Skeletal muscle satellite cell (primary cell): ENCODE measurements around the gene SPEF1.

ENCODE experiments used
- H3K27me3 ChIP-seq: 2 replicates; pipeline ENCODE4 v1.7.0; 2013; ENCODE audit warnings: low read length; ENCODE audit not compliant: control insufficient read depth, insufficient read depth
- H3K36me3 ChIP-seq: 2 replicates; pipeline ENCODE4 v1.7.0; 2013; ENCODE audit warnings: mild to moderate bottlenecking, control low read depth, low read length; ENCODE audit not compliant: insufficient read depth
- H3K4me1 ChIP-seq: 2 replicates; pipeline ENCODE4 v1.7.0; 2013; ENCODE audit warnings: low read length; ENCODE audit not compliant: control insufficient read depth, insufficient read depth
- H3K4me2 ChIP-seq: 2 replicates; pipeline ENCODE4 v1.7.0; 2013; ENCODE audit warnings: mild to moderate bottlenecking, low read length
- H3K4me3 ChIP-seq: 2 replicates; pipeline ENCODE4 v1.7.0; 2013; ENCODE audit warnings: low read length
- H3K9ac ChIP-seq: 2 replicates; pipeline ENCODE4 v1.7.0; 2013; ENCODE audit warnings: mild to moderate bottlenecking, low read depth, low read length, moderate library complexity
- H3K9me3 ChIP-seq: replicated peaks from 2 replicates; pipeline ENCODE4 v1.7.0; 2013; ENCODE audit warnings: mild to moderate bottlenecking, control low read depth, low read length

SPEF1 gene

DNA sequence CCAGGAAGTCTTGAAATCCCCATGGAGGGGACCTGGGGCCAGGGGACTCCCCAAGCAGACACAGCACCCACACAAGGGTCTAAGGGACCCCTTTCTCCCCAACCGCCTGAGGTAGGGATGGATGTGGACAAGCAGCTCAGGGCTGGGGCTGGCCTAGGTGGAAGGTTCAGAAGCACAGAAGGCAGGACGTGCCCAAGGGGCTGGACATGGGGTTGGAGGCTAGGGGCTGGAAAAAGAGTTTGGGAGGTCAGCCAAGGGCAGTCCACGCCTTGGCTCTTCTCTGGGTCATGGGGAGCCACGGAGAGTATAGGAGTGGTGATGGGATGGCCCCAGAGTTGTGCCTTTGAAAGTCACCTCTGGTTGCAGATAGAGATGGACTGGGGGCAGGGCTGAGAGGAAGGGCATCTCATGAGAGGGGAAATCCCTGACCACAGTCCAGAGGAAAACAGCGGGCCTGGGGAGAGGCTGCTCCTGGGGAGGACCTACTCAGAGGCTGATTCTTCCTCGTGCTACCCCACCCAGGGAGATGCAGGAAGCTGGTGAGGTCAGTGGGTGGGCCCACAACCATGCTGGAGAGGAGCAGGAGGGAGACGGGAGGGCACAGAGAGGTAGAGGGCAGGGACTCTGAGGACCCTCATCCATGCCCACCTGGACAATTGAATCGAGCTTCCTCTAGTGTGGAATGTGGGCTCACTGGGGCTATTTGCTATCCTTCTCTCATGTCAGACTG, 51.3 kb downstream of the SPEF1 start:
- H3K4me2 ChIP-seq: no peak overlapping the region
- H3K27me3 ChIP-seq: peaks cover 73% of the 10 kb centered on the region
- H3K9me3 ChIP-seq: no peaks in the 10 kb centered on the region
- H3K9ac ChIP-seq: no peak overlapping the region
- H3K4me3 ChIP-seq: no peak overlapping the region
- H3K4me1 ChIP-seq: peaks cover 11% of the 10 kb centered on the region
- no peaks in the 10 kb centered on the region for H3K36me3 ChIP-seq

DNA sequence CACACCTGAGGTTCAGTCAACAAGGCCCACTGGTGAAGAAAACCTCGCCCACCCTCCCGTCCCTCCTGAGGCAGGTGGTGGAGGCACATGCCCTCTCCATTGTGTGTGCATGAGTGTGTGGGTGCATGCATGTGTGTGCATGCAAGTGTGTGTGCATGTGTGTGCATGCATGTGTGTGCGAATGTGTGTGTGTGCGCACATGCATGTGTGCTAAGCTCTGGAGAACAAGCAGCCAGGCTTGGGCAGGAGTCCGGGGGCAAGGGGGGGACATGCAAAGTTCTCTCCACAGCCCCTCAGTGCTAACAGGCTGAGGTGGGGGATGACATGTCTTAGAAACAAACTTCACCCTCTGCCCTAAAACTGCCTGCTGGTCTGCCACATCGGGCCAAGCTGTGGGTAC, 51.9 kb downstream of the SPEF1 start:
- H3K4me3 ChIP-seq: no peak overlapping the region
- H3K9ac ChIP-seq: no peak overlapping the region
- H3K4me2 ChIP-seq: no peak overlapping the region
- peaks cover 11% of the 10 kb centered on the region for H3K4me1 ChIP-seq
- no peaks in the 10 kb centered on the region for H3K36me3 ChIP-seq
- no peaks in the 10 kb centered on the region for H3K9me3 ChIP-seq
- peaks cover 76% of the 10 kb centered on the region for H3K27me3 ChIP-seq

DNA sequence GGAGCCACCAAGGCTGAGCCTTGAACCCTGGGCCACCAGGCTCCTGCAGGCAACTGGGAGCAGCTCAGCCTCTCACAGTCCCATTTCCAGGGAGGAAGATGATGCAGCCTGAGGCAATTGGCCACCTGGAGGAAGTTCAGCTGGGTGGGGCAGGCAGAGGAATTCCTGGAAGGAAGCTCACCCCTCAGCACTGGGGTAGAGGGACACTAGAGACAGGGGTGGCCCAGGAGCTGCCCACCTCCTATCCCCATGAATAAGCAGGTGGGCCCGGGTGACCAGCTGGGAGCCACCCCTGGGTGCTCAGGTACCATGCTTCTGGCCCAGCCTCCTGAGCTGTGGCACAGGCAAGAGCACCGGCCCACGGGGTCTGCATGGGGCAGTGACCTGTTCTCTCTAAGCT, 52.4 kb downstream of the SPEF1 start:
- no peaks in the 10 kb centered on the region for H3K9me3 ChIP-seq
- no peak overlapping the region for H3K4me2 ChIP-seq
- no peaks in the 10 kb centered on the region for H3K36me3 ChIP-seq
- H3K4me1 ChIP-seq: peaks cover 11% of the 10 kb centered on the region
- H3K4me3 ChIP-seq: no peak overlapping the region
- H3K27me3 ChIP-seq: peaks cover 74% of the 10 kb centered on the region
- H3K9ac ChIP-seq: no peak overlapping the region

DNA sequence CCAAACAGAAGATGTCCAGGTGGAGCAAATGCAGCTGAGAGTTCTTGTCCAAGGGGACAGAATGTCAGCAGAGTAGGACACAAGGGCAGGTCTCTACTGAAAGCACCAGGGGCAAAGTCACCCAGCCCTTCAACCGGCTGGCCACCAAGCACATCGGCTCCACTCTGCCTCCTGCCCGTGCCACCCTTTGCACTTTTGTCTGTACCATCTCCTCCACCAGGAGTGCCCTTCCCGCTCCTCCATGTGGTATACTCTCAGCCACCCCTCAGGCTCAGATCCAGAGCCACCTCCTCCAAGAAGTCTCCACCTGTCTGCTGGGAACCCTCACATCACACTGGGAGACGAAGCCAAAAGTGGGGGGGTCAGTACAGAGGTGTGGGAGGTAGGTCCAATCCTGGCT, 52.9 kb downstream of the SPEF1 start:
- Histone ChIP-seq H3K36me3 (no peaks in the 10 kb centered on the region), H3K27me3 (peaks cover 68% of the 10 kb centered on the region)

More for the DNA sequence above, 52.9 kb downstream of the SPEF1 start:
- no peak overlapping the region for H3K4me2 ChIP-seq
- no peaks in the 10 kb centered on the region for H3K9me3 ChIP-seq
- no peak overlapping the region for H3K9ac ChIP-seq
- peaks cover 11% of the 10 kb centered on the region for H3K4me1 ChIP-seq
- no peak overlapping the region for H3K4me3 ChIP-seq
